Raji (cell line): ENCODE data around the gene ATXN10.

ENCODE experiments used
- POLR2A ChIP-seq: IDR thresholded peaks from 2 replicates; pipeline ENCODE4 v1.6.1; 2011; ENCODE audit warnings: low read depth, low read length, control low read depth; ENCODE audit not compliant: insufficient read depth

The ATXN10 gene

DNA sequence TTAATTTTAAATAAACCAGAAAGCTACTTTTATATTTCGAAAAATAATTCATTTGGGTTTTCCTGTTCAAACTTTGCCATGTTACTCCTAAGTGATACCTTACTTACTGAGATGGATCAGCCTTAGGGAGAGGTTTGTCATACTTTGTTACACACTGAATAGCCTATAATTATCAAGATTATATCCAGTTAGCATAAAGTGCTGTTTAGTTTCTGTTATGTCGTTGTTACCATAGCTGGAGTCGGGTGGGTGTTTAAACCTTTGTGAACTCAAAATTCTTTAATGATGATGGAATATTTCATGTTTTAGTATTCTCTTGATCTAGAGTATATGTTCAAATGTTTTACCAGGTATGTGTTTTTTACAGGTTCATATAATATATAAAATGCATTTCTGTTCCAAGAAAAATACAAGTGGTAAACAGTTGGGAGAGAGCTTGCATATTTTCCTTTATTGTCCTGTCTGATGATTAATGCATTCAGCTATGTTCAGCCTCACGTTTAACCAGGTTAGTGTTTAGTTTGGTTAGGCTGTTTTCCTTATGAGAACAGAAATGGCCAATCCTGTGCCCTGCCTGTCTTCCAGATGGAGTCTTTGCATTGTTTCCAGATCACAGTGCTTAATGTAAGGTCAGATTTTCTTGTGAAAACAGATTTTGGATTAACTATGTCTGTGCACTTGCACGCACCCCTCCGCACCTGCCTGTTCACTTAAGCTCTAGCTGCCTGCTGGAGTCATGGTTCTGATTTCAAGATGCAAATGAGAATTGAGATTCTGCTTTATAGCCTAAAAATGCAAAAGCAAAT is 105.6 kb downstream of the ATXN10 start:
- TF ChIP-seq POLR2A, result peak; percentile 52

DNA sequence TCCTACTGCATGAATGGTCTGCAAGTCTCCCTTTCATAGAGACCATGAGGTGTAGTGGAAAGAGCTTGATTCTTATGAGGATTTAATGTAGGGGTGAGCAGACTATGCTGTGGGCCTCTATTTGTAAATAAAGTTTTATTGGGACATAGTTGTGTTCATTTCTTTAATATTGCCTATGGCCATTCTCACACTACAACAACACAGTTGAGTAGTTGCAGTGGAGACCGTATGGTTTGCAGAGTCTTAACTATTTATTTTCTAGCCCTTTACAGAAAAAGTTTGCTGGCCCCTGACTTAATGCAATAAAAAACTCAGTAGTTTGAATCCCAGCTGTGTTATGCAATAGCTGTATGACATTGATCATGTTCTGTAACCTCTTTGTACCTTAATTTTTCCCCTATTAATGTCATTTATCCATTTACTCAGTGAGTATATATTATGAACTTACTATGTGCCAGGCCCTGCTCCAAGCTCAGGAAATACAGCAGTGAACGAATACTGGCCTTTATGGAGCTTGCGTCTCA is 106.3 kb downstream of the ATXN10 start:
- no peak for TF ChIP-seq POLR2A

DNA sequence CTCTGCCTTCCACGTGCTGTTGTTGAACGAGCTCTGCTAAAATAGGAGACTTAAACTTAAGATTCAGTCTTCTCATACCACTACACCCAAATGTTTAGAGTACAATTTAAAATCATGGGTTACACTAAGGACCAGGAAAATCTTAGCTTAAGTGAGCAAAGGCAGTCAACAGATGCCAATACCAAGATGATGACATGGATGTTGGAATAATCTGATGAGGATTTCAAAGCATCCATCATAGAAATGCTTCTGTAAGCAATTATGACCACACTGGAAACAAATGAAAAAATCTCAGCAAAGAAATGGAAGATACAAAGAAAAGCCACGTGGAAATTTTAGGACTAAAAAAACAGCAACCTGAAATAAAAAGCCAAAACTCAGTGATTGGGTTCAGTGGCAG is 109.8 kb downstream of the ATXN10 start:
- TF ChIP-seq POLR2A, result no peak

DNA sequence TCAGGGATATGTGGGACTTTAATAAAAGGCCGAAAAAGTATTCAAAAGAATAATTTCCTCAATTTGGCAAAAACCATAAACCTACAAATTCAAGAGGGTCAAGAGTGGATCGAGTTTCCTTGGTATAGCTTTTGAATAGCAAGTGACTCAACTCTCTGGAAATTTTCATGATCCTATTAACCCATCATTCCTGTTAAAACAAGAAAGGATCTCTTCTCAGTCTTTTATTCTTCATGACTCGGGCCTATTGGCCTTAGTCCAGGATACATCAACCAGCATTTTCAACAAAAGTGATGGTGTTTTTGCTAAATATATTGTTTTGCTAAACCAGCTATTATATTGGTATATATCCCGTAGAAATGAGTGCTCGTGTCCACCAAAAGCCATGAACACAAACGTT is 110.3 kb downstream of the ATXN10 start:
- no peak for TF ChIP-seq POLR2A

DNA sequence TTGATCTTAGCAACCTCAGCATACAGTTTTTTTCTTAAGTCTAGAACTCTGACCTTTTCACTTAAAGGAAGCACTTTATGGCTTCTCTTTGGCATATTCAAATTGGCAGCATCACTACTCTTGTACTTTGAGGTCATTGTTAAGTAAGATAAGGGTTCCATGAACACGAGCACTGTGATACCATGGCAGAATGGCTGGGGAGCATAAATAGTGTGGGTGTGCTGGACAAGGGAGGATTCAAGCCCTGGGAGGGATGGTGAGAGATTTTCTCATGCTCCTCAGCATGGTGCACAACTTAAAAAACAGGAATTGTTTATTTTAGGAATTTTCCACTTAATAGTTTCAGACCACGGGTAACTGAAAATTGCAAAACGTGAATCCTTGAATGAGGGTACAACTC is 111.4 kb downstream of the ATXN10 start:
- no peak for TF ChIP-seq POLR2A

DNA sequence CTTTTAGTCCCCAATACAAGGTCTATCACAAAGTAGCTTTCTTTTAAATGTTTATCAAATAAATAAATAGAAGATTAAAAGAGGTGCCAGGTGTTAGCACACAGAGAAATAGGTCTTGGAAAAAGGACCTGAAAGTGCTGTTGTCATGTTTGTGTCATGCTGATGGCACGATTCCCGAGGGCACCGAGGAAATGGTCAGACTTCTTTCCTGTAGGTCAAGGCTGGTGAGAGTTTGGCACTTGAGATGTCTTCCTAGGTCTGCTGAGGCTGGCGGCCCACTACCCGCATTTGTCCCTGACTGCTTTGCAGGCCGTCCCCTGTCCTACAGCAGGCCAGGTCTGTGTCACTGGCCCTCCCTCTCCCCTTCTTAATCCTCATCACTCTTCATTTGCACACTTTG is 112.1 kb downstream of the ATXN10 start:
- TF ChIP-seq POLR2A, result no peak

DNA sequence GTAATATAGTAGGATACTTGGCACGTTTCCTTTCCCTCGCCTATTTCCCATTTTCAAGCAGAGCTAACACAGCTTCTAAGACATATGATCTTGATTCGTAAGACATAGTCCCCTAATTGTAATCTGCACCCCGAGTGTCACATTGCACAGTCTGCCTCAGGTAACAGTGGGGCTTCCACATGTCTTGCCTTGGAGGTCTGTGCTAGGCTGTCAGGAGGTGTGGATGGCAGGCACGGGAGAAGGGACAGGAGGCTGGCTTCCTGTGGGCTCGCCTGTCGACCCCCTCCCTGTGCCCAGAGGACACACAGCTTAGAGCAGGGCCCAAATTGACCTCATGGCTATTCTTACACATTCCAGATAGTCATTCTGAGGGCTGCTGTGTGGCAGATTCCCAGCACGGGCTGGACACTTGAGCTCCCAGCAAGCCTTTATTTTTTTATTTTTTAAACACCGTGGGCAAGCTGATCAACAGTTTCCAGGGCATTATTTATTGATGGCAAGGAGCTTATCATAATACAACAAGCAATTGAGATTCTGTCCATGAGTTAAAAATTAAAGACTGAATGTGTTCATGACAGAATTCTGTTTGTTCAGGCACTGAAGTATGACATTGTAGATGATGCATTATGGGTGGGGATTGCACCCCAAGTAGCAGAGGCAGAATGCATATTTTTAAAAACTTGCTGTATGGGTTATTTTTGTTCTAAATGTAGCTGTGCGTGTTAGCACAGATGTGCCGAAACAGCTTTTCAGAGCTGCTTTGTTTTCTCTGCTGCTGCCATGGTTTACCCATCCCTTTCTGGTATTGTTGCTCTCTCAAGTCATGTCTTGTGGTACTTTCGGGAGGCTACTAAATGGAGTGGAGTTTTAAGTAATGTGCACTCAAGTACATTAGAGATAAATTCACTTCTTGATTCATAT is 113.0 kb downstream of the ATXN10 start:
- no peak for TF ChIP-seq POLR2A

DNA sequence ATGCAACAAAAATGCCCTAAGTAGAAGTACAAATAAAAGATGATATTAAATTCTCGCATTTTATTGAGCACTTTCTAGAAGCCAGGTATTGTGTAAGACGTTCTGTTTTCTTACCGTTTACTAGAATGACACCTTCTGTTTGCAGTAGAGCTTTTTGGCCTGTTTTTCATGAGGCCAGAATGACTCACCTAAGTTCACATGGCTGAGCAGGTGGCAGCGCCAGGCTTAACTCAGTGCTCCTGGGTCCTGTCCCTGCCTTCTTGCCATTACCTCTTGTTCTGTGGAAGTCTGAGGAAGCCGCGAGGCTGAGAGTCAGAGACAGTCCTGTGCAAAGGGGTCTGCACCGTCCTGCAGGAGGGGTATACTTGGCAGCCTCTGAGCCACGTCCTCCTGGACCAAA is 113.8 kb downstream of the ATXN10 start:
- no peak for TF ChIP-seq POLR2A

DNA sequence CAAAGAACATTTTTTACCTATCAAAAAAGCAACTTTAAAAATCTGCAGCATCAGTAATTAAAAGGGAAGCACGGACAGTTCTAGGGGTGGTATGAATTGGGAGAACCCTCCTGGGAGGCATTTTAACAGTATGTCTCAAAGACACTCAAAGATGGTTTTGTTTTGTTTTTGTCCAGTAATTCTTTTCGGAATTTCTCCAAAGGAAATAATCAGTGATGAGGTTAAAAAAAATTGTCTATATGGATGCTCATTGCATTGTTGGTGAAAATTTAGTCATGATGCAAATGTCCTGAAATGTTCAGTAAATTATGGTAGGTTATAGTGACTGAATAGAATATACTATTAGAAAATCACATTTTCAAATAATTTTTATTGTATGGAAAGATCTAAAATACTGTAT is 115.1 kb downstream of the ATXN10 start:
- no peak for TF ChIP-seq POLR2A

DNA sequence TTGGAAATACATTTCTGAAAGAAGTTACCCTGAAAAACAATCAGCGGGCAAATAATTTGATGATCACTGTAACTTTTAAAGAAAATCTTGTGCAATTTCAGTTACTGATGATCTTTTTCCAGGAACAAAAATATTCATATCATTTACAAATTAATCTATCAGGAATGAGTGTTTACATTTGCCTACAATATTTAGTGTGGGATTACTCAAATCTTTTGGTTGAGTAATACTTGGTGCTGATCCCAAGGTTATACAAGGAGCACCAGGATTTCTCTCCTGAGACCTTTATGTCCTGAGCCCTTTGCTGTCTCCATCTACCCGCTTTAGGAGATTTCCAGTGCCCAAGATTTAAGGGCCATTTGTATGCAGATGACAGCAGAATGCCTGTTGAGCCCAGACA is 116.1 kb downstream of the ATXN10 start:
- no peak for TF ChIP-seq POLR2A

DNA sequence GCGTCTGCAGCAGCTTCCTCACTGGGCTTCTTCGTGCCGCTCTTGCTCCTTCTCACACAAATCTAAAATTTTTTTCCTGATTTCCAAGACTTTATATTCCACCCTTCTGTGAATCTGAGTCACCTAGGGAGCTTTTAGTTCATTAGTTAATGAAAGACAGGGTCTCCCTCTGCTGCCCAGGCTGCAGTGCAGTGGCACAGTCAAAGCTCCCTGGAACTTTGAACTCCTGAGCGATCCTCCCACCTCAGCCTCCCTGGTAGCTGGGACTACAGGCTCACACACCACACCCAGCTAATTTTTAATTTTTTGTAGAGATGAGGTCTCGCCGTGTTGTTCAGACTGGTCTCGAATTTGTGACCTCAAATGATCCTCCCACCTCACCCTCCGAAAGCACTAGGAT is 116.9 kb downstream of the ATXN10 start:
- TF ChIP-seq POLR2A, result no peak

DNA sequence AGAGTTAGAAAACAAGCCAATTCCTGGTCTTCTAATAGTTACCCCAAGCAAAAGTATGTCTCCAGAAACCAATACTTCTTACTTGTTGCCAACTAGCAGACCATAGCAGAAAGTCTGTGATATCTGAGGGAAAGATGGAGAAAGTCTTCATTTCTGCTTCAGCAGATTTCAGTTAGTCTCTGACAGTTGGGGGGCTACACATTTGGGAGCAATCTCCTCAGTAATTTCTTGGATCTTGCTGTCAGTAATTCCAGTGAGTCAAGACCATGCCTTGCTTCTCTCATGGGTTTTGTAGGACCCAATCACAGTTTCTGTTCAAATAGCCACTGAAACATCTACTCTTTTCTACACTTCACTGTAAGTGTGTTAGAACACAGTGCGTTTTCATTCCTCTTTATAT is 118.8 kb downstream of the ATXN10 start:
- no peak for TF ChIP-seq POLR2A

DNA sequence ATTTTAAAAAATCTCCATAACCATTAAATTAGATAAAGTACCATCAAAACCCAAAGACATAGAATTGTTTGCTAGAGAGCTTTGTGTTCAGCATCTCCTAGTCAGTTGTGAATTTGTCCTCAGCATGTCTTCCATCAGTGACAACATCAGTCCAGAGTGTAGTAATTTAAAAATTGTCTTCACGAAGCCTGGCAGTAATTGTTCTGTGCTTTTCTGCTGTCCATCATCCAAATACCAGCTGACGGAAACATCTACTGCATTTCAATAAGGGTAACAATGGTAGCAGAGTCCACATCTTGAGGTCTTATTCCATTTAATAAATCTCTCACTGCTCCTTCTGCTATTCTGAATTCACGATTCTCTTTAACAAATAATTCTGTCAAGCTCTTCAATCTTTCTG is 121.5 kb downstream of the ATXN10 start:
- no peak for TF ChIP-seq POLR2A

DNA sequence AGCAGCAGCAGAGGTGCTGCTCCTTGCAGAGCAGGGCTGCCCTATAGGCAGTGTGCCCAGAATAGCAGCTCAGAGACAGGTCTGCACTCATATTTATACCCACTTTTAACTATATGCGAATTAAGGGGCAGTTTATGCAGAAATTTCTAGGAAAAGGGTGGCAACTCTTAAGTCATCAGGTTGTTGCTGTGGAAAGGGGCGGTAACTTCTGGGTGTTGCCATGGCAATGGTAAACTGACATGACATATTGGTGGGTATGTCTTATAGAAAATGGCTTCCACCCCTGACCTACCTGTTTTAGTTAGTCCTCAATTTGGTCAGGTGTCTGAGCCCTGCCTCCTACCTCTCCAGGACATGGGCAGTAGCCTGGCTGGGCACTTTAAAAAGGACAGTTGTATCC is 122.3 kb downstream of the ATXN10 start:
- TF ChIP-seq POLR2A, result no peak

DNA sequence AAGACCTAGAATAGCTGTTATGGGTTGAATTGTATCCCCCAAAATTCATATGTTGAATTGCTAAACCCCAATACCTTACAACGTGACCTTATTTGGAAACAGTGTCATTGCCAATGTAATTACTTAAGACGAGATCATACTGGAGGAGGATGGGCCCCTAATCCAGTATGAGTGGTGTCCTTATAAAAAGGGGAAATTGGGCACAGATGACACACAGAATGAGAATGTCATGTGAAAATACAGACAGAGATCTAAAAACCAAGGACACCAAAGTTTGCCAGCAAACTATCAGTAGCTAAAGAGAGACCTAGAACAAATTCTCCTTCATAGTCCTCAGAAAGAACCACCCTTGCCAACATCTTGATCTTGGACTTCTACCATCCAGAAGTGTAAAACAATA is 127.7 kb downstream of the ATXN10 start:
- no peak for TF ChIP-seq POLR2A

DNA sequence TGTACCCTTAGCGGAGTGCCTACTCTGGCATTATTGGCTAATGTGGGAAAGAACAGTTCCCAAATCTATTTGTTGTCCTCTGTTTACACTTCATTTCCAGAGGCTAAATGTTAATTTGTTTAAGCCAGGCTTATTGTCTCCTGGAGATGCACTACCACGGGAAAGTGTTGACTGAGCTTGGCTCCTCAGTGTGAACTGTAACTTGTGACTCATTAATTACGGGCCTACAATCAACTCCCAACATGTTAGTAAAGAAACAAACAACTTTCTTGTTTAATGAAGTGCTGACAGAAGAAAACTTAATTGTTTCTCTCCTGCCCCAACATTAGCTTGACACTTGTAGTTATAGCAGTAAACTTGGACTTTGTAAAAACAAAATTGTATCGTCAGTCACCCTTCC is 130.4 kb downstream of the ATXN10 start:
- TF ChIP-seq POLR2A, result no peak
